Measurements from ENCODE around the gene P3R3URF. TPM values are rescaled to one million over a fixed set of nuclear protein-coding genes. Genes with fewer than 3 reads are reported as not detected.

P3R3URF gene
- total and polyA plus RNA-seq, 9 of the 15 experiments (the other 6 are each of a cell fraction or from before 2014, with no cell fraction given) = not detected

GRCh38 chr1:46223472-46223943 is 47.2 kb upstream of the P3R3URF start (continued):
- TF ChIP-seq ZNF407 (IDR thresholded peaks at IDR 0.05; ENCODE audit: low read depth) (no peak), ZNF699 (CRISPR knock-in tag; IDR thresholded peaks at IDR 0.05; ENCODE audit: insufficient replicate concordance) (no peak), XRCC5 (IDR thresholded peaks at IDR 0.05; ENCODE audit: low read depth, low read length) (0 out of 2 replicates have a peak, but pooled peaks have one; percentile 45), CHD7 (IDR thresholded peaks at IDR 0.05; ENCODE audit: low read depth, low read length) (no peak), GABPB1 (CRISPR knock-in tag; IDR thresholded peaks at IDR 0.05) (no peak), RBM15 (IDR thresholded peaks at IDR 0.05; ENCODE audit: insufficient read depth, low read length) (no peak)
